ENCODE data around the gene ENPP5.

- TF ChIP-seq CTCF (IDR thresholded peaks at IDR 0.05) (no peak), EZH2 (IDR thresholded peaks at IDR 0.05) (no peak), EZH2phosphoT487 (IDR thresholded peaks at IDR 0.05) (no peak)
Measured at GRCh38 chr6:46156701-46157100, 14.1 kb downstream of the ENPP5 start.
